ENCODE measurements around the gene ZFP69.

The ZFP69 gene

DNA sequence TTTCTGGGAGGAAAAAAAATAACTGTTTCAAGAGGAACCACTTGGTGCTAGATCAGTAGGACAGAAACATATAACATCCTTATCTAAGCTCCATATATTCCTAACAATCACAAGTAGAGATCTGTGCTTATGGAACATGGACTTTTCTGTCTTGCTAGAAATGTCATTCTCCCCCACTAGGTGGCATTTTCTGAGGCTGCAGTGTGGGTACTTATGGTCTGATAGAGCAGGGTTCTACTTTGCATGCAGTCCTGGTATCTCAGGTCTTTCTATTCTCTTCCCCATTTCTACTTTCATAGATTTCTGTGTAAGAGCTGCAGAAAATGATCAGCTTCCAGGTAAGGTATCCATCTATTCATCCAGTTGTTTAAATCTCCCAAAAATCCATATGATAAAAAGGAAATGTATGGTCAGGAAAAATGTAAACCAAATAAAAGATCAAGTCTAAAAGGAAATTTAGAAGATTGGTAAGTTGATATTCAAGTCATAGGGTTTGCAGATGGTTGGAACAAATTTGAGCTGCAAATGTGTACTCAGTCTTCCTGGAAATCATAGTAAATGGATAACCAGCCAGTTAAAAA, 55.8 kb downstream of the ZFP69 start:
- TF ChIP-seq, protein P1, sequence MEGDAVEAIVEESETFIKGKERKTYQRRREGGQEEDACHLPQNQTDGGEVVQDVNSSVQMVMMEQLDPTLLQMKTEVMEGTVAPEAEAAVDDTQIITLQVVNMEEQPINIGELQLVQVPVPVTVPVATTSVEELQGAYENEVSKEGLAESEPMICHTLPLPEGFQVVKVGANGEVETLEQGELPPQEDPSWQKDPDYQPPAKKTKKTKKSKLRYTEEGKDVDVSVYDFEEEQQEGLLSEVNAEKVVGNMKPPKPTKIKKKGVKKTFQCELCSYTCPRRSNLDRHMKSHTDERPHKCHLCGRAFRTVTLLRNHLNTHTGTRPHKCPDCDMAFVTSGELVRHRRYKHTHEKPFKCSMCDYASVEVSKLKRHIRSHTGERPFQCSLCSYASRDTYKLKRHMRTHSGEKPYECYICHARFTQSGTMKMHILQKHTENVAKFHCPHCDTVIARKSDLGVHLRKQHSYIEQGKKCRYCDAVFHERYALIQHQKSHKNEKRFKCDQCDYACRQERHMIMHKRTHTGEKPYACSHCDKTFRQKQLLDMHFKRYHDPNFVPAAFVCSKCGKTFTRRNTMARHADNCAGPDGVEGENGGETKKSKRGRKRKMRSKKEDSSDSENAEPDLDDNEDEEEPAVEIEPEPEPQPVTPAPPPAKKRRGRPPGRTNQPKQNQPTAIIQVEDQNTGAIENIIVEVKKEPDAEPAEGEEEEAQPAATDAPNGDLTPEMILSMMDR (IDR thresholded peaks at IDR 0.05; ENCODE audit: low read depth, low read length, missing control alignments) = peak; percentile 68
- peak; percentile 57 for DNase-seq (ENCODE audit: low read depth)
- no peak overlapping the region; the same call in 1 of the 2 replicates for H3K4me3 ChIP-seq (ENCODE audit: low read depth, low read length)

DNA sequence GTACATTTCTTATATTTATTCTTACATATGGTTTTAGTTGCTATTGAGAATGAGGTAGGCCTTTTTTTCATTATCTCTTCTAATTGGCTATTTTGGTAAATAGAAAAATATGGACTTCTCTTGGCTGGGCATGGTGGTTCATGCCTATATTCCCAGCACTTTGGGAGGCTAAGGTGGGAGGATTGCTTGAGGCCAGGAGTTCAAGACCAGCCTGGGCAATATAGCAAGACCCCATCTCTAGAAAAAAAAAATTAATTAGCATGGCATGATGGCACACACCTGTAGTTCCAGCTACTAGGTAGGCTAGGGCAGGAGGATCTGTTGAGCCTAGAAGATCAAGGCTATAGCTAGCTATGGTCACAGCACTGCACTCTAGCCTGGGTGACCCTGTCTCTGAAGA, 57.5 kb downstream of the ZFP69 start:
- TF ChIP-seq, protein P1 (IDR thresholded peaks at IDR 0.05; ENCODE audit: low read depth, low read length, missing control alignments) = no peak
- no peak for DNase-seq (ENCODE audit: low read depth)

DNA sequence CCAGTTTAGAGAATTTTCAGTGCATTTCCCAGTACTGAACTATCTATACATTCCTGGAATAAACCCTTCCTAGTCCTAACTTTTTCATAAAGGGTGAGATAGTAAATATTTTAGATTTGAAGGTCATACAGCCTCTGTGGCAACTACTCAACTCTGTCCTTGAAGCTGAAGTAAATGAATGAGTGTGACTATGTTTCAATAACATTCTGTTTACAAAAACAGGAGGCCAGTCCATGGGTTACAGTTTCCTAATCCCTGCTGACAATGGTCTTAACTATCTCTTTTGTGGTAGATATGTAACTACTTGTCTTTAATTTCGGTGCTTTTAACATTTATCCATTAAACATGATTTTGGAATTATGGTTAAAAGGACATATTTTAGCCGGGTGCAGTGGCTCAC, 58.6 kb downstream of the ZFP69 start:
- no peak for DNase-seq (ENCODE audit: low read depth)
- TF ChIP-seq, protein P1 (IDR thresholded peaks at IDR 0.05; ENCODE audit: low read depth, low read length, missing control alignments) = no peak
- no peak overlapping the region for H3K4me3 ChIP-seq (ENCODE audit: low read depth, low read length)

More for the DNA sequence above, 57.5 kb downstream of the ZFP69 start:
- no peak overlapping the region for H3K4me3 ChIP-seq (ENCODE audit: low read depth, low read length)

DNA sequence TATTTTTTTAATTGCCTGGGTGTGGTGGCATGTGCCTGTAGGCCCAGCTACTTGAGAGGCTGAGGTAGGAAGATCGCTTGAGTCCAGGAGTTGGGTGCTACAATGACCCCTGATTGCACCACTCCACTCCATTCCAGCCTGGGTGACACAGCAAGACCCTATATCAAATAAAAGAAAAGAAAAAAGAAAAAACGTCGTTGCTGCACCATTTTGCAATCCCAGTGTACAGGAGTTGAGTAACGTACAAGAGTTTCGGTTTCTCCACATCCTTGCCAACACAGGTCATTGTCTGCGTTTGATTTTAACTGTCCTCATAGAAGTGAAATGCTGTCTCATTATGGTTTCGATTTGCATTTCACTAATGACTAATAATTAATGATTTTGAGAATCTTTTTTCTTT, 62.2 kb downstream of the ZFP69 start:
- no peak for DNase-seq (ENCODE audit: low read depth)
- TF ChIP-seq, protein P1 (IDR thresholded peaks at IDR 0.05; ENCODE audit: low read depth, low read length, missing control alignments) = no peak
- no peak overlapping the region for H3K4me3 ChIP-seq (ENCODE audit: low read depth, low read length)

Data from GM12864 (cell line).